ENCODE measurements around the gene FASTKD3.

DNA sequence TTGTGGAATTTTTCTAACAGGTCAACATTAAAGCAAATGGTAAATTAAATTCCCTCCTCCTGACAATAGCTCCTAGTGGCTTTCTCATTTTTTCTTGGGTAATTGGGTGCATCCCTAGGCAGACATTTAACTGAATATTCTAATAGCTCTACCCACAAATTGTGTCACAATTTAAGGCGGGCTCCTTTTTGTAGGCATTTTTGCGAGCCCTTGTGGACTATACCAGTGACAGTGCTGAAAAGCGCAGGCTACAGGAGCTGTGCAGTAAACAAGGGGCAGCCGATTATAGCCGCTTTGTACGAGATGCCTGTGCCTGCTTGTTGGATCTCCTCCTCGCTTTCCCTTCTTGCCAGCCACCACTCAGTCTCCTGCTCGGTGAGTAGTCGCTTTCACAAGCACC lies 20.1 kb upstream of the FASTKD3 start:
- TF ChIP-seq, protein P1, sequence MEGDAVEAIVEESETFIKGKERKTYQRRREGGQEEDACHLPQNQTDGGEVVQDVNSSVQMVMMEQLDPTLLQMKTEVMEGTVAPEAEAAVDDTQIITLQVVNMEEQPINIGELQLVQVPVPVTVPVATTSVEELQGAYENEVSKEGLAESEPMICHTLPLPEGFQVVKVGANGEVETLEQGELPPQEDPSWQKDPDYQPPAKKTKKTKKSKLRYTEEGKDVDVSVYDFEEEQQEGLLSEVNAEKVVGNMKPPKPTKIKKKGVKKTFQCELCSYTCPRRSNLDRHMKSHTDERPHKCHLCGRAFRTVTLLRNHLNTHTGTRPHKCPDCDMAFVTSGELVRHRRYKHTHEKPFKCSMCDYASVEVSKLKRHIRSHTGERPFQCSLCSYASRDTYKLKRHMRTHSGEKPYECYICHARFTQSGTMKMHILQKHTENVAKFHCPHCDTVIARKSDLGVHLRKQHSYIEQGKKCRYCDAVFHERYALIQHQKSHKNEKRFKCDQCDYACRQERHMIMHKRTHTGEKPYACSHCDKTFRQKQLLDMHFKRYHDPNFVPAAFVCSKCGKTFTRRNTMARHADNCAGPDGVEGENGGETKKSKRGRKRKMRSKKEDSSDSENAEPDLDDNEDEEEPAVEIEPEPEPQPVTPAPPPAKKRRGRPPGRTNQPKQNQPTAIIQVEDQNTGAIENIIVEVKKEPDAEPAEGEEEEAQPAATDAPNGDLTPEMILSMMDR (IDR thresholded peaks at IDR 0.05; ENCODE audit: poor library complexity), result no peak
- no peak for TF ChIP-seq EZH2 (IDR thresholded peaks at IDR 0.05; ENCODE audit: borderline replicate concordance)
